ENCODE measurements around the gene ST7L.

Gene ST7L

DNA sequence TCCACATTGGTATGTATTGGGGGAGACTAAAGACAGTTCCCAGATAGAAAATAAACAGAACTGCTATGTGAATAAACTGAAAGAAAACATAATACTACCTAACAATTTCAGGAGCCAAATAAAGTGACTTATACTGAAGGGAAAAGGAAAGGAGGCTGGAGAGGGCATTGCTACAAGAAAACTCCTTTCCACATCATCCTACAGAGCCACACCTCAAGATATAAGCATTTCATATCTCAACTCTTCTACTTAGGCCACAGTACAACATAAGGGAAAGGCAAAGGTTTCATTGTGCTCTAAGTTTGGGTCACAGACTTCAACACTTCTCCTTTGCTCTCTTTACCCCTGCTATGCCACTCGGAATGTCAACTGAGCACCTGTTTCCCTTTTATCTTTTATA, 54.9 kb downstream of the ST7L start:
- ATAC-seq: no peak
- no peak for TF ChIP-seq ZC3H10 (CRISPR knock-in tag; IDR thresholded peaks at IDR 0.05)
- no peak for TF ChIP-seq SNAI2 (CRISPR knock-in tag; IDR thresholded peaks at IDR 0.05)
- TF ChIP-seq, protein P1, sequence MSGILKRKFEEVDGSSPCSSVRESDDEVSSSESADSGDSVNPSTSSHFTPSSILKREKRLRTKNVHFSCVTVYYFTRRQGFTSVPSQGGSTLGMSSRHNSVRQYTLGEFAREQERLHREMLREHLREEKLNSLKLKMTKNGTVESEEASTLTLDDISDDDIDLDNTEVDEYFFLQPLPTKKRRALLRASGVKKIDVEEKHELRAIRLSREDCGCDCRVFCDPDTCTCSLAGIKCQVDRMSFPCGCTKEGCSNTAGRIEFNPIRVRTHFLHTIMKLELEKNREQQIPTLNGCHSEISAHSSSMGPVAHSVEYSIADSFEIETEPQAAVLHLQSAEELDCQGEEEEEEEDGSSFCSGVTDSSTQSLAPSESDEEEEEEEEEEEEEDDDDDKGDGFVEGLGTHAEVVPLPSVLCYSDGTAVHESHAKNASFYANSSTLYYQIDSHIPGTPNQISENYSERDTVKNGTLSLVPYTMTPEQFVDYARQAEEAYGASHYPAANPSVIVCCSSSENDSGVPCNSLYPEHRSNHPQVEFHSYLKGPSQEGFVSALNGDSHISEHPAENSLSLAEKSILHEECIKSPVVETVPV (CRISPR knock-in tag; IDR thresholded peaks at IDR 0.05): no peak
- TF ChIP-seq, protein P2, sequence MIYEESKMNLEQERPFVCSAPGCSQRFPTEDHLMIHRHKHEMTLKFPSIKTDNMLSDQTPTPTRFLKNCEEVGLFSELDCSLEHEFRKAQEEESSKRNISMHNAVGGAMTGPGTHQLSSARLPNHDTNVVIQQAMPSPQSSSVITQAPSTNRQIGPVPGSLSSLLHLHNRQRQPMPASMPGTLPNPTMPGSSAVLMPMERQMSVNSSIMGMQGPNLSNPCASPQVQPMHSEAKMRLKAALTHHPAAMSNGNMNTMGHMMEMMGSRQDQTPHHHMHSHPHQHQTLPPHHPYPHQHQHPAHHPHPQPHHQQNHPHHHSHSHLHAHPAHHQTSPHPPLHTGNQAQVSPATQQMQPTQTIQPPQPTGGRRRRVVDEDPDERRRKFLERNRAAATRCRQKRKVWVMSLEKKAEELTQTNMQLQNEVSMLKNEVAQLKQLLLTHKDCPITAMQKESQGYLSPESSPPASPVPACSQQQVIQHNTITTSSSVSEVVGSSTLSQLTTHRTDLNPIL (CRISPR knock-in tag; IDR thresholded peaks at IDR 0.05; ENCODE audit: low read depth): no peak
- TF ChIP-seq CSDC2 (CRISPR knock-in tag; IDR thresholded peaks at IDR 0.05): no peak
- TF ChIP-seq RARB (CRISPR knock-in tag; IDR thresholded peaks at IDR 0.05): no peak
- no peak for TF ChIP-seq ZNF565 (CRISPR knock-in tag; conservative IDR thresholded peaks at IDR 0.05; ENCODE audit: low read depth)
- TF ChIP-seq, protein P3, sequence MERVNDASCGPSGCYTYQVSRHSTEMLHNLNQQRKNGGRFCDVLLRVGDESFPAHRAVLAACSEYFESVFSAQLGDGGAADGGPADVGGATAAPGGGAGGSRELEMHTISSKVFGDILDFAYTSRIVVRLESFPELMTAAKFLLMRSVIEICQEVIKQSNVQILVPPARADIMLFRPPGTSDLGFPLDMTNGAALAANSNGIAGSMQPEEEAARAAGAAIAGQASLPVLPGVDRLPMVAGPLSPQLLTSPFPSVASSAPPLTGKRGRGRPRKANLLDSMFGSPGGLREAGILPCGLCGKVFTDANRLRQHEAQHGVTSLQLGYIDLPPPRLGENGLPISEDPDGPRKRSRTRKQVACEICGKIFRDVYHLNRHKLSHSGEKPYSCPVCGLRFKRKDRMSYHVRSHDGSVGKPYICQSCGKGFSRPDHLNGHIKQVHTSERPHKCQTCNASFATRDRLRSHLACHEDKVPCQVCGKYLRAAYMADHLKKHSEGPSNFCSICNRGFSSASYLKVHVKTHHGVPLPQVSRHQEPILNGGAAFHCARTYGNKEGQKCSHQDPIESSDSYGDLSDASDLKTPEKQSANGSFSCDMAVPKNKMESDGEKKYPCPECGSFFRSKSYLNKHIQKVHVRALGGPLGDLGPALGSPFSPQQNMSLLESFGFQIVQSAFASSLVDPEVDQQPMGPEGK (CRISPR knock-in tag; IDR thresholded peaks at IDR 0.05; ENCODE audit: borderline replicate concordance): no peak
- TF ChIP-seq TOX (CRISPR knock-in tag; IDR thresholded peaks at IDR 0.05; ENCODE audit: borderline replicate concordance): no peak
- TF ChIP-seq BACH2 (CRISPR knock-in tag; IDR thresholded peaks at IDR 0.05; ENCODE audit: borderline replicate concordance): no peak
- TF ChIP-seq PPARA (CRISPR knock-in tag; IDR thresholded peaks at IDR 0.05; ENCODE audit: borderline replicate concordance): no peak

DNA sequence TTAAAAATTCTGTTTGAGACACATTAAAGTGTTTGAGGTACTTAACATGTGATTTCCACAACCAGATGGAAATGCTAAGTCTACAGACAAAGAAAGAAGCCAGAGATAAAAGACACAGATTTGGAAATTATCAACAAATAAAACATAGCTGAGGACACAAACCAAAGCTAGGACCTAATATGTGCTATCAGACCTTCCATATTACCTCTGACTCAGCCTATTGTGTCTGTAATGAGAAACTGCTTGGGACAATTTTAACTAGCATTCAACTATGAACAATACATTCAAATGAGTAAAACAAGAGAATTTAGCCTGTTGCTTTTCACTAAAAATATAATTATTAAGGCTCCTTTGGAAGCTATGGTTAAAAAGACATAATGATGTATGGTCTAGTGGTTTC, 55.6 kb downstream of the ST7L start:
- no peak for ATAC-seq
- TF ChIP-seq SNAI2 (CRISPR knock-in tag; IDR thresholded peaks at IDR 0.05) (no peak), ZNF565 (CRISPR knock-in tag; conservative IDR thresholded peaks at IDR 0.05; ENCODE audit: low read depth) (no peak), ISL1 (CRISPR knock-in tag; IDR thresholded peaks at IDR 0.05) (no peak), CSDC2 (CRISPR knock-in tag; IDR thresholded peaks at IDR 0.05) (no peak), PPARA (CRISPR knock-in tag; IDR thresholded peaks at IDR 0.05; ENCODE audit: borderline replicate concordance) (no peak), BACH2 (CRISPR knock-in tag; IDR thresholded peaks at IDR 0.05; ENCODE audit: borderline replicate concordance) (no peak), ARNTL (CRISPR knock-in tag; IDR thresholded peaks at IDR 0.05; ENCODE audit: borderline replicate concordance, low read depth) (no peak), ZFP30 (CRISPR knock-in tag; IDR thresholded peaks at IDR 0.05) (no peak), ZFP3 (CRISPR knock-in tag; IDR thresholded peaks at IDR 0.05) (no peak)
- TF ChIP-seq, protein P4, sequence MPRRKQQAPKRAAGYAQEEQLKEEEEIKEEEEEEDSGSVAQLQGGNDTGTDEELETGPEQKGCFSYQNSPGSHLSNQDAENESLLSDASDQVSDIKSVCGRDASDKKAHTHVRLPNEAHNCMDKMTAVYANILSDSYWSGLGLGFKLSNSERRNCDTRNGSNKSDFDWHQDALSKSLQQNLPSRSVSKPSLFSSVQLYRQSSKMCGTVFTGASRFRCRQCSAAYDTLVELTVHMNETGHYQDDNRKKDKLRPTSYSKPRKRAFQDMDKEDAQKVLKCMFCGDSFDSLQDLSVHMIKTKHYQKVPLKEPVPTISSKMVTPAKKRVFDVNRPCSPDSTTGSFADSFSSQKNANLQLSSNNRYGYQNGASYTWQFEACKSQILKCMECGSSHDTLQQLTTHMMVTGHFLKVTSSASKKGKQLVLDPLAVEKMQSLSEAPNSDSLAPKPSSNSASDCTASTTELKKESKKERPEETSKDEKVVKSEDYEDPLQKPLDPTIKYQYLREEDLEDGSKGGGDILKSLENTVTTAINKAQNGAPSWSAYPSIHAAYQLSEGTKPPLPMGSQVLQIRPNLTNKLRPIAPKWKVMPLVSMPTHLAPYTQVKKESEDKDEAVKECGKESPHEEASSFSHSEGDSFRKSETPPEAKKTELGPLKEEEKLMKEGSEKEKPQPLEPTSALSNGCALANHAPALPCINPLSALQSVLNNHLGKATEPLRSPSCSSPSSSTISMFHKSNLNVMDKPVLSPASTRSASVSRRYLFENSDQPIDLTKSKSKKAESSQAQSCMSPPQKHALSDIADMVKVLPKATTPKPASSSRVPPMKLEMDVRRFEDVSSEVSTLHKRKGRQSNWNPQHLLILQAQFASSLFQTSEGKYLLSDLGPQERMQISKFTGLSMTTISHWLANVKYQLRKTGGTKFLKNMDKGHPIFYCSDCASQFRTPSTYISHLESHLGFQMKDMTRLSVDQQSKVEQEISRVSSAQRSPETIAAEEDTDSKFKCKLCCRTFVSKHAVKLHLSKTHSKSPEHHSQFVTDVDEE (CRISPR knock-in tag; IDR thresholded peaks at IDR 0.05): no peak
- TF ChIP-seq, protein P5, sequence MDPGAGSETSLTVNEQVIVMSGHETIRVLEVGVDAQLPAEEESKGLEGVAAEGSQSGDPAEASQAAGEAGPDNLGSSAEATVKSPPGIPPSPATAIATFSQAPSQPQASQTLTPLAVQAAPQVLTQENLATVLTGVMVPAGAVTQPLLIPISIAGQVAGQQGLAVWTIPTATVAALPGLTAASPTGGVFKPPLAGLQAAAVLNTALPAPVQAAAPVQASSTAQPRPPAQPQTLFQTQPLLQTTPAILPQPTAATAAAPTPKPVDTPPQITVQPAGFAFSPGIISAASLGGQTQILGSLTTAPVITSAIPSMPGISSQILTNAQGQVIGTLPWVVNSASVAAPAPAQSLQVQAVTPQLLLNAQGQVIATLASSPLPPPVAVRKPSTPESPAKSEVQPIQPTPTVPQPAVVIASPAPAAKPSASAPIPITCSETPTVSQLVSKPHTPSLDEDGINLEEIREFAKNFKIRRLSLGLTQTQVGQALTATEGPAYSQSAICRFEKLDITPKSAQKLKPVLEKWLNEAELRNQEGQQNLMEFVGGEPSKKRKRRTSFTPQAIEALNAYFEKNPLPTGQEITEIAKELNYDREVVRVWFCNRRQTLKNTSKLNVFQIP (CRISPR knock-in tag; IDR thresholded peaks at IDR 0.05; ENCODE audit: borderline replicate concordance, low read depth): no peak
- TF ChIP-seq, protein P3 (CRISPR knock-in tag; IDR thresholded peaks at IDR 0.05; ENCODE audit: borderline replicate concordance): no peak
- TF ChIP-seq, protein P1 (CRISPR knock-in tag; IDR thresholded peaks at IDR 0.05): no peak

Data from SK-N-SH treated with all-trans-retinoic acid at 6 μM for 48 hours (cell line).